ENCODE data around the gene GJC2.
"Not testable (repeated sequence)": the region's sequence is repeated elsewhere in the genome, so short reads cannot be mapped to it uniquely, and the experiment has no call there.

Gene GJC2

GRCh38 chr1:228149406-228150119, at the start of gene GJC2:
GJC2 (plus strand) TSS chr1:228149930; CDS start chr1:228157759, 7,829 bp downstream.
- no peak for DNase-seq (ENCODE audit: low spot score)

GRCh38 chr1:228100822-228101613, 48.7 kb upstream of the GJC2 start:
- DNase-seq (ENCODE audit: low spot score): no peak

- no peak for DNase-seq (ENCODE audit: low spot score)
These were observed 48.1 kb upstream of the GJC2 start for GRCh38 chr1:228101614-228101993.

DNA sequence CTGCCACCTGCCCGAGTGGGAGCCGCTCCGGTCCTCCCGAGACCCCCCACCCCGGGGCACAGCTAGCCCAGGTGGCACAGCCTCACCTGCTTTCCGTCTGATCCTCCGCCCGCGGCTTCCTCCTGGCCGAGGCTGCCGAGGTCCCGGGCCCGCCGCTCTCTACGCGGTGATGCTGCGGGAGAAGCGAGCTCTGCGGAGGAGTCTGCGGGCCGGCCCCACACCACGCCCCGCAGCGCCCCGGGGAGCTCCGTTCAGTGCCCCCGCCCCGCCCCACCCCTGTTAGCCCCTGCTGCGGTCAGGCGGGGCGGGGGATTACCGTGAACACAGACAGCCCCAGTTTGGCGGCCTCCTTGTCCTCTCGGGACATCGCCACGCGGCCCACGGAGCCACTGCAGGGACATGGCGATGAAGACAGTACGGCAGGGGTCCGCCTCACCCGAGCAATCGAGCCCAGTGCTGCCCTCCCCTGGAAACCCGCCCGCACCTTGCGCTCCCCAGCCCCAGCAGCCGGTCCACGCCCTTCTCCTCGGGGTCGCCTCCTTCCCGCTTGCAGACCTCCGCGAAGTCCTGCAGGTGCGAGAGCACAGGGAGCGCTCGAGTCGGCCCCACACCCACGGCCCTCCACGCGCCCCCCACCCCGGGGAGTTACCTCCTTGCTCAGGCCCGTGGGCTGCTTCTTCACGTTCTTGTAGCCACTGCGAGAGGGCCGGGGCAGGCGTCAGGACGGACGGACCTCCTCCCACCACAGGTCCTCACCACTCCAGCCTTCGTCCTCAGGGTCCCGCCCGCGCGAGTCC, 47.5 kb upstream of the GJC2 start:
- DNase-seq (ENCODE audit: low spot score): peak; percentile 55

GRCh38 chr1:228102791-228103620, 46.7 kb upstream of the GJC2 start, which contains the start of gene C1orf35:
C1orf35 (minus strand) TSS chr1:228103325; CDS start chr1:228103227, 98 bp downstream.
- DNase-seq (ENCODE audit: low spot score): peak; percentile 75

GRCh38 chr1:228104526-228105269, 45.0 kb upstream of the GJC2 start:
- no peak for DNase-seq (ENCODE audit: low spot score)

DNA sequence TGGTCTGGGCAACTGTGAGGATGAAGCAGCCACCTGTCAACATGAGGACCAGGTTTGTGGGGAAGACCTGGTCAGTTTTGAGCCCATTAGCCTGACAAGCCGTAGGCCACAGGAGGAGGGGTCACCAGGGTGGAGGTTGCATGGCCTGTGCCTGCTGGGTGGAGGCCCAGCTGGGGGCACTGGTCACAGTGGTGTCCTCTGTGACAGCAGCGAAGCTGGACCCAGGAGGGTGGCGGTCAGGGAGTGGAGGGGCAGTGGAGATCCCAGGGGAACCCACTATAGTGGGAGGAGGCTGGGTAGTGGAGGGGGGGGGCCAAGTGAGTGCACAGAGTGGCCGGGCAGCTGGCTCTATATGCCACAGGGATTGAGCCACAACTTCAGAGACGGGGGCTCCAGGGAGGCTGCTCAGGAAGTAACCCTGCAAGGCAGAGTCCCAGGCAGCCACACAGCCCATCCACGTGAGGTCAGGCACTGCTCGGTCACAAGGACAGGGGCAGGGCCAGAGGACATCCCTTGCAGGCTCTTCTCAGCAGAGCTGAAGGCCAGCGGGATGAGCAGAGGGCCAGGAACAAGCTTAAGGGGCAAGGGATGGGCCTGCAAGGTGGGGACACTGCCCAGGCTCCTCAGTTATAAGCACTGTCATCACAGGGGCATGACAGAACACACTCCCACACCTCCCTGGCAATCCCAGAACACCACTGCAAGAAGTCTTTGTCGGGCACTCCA, 44.3 kb upstream of the GJC2 start:
- no peak for DNase-seq (ENCODE audit: low spot score)

DNA sequence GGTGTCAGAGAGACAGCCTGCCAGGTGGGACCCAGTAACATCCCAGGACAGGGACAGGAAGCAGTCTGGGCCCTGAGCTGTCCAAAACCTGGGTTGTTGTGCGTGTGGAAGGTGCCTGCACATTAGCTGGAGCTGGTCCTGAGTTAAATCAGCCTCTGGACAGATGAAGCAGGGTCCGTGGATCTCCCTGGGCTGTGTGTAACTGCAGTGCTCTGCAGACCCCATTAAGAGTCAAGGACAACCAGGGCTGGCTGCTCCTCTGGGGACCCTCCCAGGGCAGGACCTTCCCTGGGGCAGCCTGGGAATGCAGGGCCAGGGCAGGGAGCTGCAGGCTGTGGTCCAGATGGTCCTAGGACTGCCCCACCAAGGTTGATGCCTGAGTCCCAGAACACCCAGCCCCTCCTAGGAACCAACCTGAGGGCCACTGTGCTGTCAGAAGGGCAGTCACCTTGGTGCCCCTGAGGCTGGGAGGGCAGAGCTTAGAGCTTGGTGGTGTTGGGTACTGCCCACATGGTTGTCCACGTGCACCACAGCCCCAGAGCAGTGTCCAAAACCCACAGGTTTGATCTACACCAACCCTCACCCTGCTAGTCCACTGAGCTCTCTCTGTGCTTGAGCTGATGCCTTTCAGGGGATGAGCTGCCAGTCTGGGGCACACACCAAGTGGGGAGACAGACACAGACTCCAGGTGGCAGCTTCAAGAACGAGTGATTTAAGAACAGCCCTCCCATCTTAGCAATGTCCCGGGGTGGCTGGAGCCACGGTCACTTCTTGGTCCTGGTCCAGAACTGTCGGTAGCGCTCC, 43.5 kb upstream of the GJC2 start:
- DNase-seq (ENCODE audit: low spot score): no peak

DNA sequence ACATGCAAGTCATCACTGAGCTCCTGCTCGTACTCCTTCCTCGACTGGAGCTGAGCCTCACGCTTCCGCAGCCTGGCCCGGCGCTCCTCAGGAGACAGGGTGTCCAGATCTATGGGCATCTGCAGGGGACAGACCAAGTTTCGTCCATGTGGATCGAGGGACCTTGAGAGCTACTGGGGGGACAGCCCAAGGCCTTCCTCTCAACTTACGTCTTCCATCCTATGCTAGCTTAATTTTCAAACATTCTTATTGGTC, 43.0 kb upstream of the GJC2 start:
- DNase-seq (ENCODE audit: low spot score): no peak

DNA sequence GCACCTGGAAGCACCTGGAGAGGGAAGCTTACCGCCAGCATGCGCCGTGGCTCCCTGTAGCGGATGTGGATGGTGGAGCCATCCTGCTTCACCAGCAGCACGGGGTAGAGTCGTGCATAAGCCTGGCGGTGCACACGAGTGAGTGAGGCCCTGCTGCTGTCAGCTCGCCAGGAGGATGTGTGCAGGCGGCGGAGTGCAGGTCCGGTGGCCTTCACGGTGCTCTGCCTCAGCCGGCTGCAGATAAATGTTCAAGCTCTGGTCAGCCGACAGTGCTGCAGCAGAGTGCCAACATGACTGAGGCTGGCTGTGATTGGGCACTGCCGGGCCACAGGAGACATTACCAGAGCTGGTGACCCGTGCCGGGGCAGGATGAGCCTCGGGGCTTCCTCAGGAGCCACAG, 42.1 kb upstream of the GJC2 start:
- DNase-seq (ENCODE audit: low spot score): no peak

GRCh38 chr1:228108055-228108690, 41.6 kb upstream of the GJC2 start:
- DNase-seq (ENCODE audit: low spot score): no peak

- DNase-seq (ENCODE audit: low spot score): no peak
These were observed 41.0 kb upstream of the GJC2 start for GRCh38 chr1:228108742-228109072.

- peak; percentile 99 for DNase-seq (ENCODE audit: low spot score)
These were observed 40.4 kb upstream of the GJC2 start, which contains the start of gene MRPL55 for GRCh38 chr1:228109073-228109961. MRPL55 (minus strand) TSS chr1:228109299; CDS start chr1:228108260, 1,039 bp downstream.

DNA sequence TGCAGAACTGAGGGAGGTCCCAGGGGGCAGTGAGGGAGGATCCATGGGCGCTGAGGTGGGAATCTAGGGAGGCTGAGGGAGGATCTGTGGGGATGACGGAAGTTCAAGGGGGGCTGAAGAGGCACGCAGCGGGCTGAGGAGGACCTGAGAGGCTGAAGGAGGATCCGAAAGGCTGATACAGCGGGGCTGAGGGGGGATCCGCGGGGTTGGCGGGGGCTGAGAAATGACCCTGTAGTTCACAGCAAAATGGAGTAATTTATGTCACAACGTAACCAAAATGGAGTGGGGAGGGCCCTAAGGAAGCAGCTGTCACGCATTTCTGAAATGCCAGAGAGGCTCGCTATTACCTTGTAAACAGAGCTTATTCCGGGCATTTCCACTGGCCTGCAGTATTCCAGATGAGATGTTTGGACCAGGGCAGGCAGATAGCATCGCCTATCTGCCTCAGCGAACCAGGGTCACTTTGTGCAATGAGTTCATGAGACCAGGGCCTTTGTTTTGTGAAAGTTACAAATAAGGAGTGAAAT, 39.7 kb upstream of the GJC2 start:
- no peak for DNase-seq (ENCODE audit: low spot score)

DNA sequence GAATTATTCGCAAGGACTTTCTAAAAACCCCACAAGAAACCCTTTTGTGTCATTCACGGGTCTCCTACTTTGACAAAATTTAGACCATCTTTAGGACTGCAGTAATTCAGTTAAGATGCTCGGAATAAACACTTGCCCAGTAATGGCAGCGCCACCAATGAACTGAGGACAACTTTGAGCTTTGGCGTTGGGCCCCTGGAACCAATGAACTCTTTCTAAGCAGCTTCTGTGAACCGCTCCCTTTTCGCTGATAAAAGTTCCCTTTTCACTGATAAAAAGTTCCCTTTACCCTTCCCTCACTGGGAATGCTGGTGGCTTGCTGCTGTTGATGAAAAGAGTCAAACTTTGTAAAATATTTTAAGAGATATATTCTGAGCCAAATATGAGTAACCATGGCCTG, 39.2 kb upstream of the GJC2 start:
- DNase-seq (ENCODE audit: low spot score): no peak

DNA sequence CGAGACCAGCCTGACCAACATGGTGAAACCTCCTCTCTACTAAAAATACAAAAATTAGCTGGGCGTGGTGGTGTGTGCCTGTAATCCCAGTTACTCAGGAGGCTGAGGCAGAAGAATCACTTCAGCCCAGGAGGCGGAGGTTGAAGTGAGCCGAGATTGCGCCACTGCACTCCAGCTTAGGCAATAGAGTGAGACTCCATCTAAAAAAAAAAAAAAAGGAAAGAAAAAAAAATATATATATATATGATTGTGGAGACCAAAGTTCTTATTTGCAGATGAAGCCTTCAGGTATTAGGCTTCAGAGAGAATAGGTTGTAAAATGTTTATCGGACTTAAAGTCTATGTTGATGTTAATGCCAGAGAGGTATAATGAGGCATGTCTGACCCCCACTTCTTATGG, 38.4 kb upstream of the GJC2 start:
- not testable (repeated sequence) for DNase-seq (ENCODE audit: low spot score)

GRCh38 chr1:228112167-228112566, 37.6 kb upstream of the GJC2 start:
- DNase-seq (ENCODE audit: low spot score): no peak

DNA sequence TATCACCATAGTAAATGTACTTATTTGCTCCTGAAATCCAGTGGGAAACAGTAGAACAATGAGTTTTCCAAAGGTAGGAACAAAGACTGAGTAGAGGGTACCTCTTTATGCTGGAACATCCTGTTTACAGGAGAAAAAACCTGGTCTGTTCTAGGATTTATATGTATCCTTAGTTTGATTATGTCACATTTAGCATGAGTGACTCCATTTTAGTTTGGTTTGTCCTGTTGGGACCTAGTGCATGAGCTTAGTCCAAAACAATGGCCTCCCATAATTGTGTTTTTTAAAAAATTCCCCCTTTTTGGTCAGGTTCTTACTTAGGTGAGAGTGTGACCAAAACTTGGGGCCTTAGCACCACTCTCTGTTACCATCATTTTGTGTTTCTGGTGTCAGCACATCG, 37.1 kb upstream of the GJC2 start:
- no peak for DNase-seq (ENCODE audit: low spot score)
